Ishikawa (cell line): ENCODE measurements around the gene TBC1D8.

ENCODE experiments used
- CEBPB ChIP-seq: IDR thresholded peaks from 2 replicates; pipeline ENCODE4 v1.6.1; 2012
- CREB1 ChIP-seq: IDR thresholded peaks from 2 replicates; pipeline ENCODE4 v1.6.1; 2012; ENCODE audit warnings: low read depth
- EGR1 ChIP-seq: IDR thresholded peaks from 2 replicates; pipeline ENCODE4 v1.6.1; 2012
- EP300 ChIP-seq: IDR thresholded peaks from 2 replicates; pipeline ENCODE4 v1.6.1; 2012; ENCODE audit warnings: borderline replicate concordance
- FOXM1 ChIP-seq: IDR thresholded peaks from 2 replicates; pipeline ENCODE4 v1.6.1; 2012; ENCODE audit warnings: low read depth, borderline replicate concordance
- MAX ChIP-seq: IDR thresholded peaks from 2 replicates; pipeline ENCODE4 v1.6.1; 2012
- NFIC ChIP-seq: IDR thresholded peaks from 2 replicates; pipeline ENCODE4 v1.6.1; 2012
- RAD21 ChIP-seq: IDR thresholded peaks from 2 replicates; pipeline ENCODE4 v1.6.1; 2012; ENCODE audit warnings: low read depth
- TAF1 ChIP-seq: IDR thresholded peaks from 2 replicates; pipeline ENCODE4 v1.6.1; 2012; ENCODE audit warnings: low read depth, mild to moderate bottlenecking
- TCF12 ChIP-seq: IDR thresholded peaks from 2 replicates; pipeline ENCODE4 v1.6.1; 2012; ENCODE audit warnings: low read depth
- TEAD4 ChIP-seq: IDR thresholded peaks from 2 replicates; pipeline ENCODE4 v1.6.1; 2012
- YY1 ChIP-seq: IDR thresholded peaks from 2 replicates; pipeline ENCODE4 v1.6.1; 2012; ENCODE audit warnings: low read depth
- ZBTB7A ChIP-seq: IDR thresholded peaks from 2 replicates; pipeline ENCODE4 v1.6.1; 2012; ENCODE audit warnings: low read depth
- TF ChIP-seq, protein P1 (sequence below): IDR thresholded peaks from 2 replicates; pipeline ENCODE4 v1.6.1; 2012; ENCODE audit warnings: low read depth, mild to moderate bottlenecking

DNA sequence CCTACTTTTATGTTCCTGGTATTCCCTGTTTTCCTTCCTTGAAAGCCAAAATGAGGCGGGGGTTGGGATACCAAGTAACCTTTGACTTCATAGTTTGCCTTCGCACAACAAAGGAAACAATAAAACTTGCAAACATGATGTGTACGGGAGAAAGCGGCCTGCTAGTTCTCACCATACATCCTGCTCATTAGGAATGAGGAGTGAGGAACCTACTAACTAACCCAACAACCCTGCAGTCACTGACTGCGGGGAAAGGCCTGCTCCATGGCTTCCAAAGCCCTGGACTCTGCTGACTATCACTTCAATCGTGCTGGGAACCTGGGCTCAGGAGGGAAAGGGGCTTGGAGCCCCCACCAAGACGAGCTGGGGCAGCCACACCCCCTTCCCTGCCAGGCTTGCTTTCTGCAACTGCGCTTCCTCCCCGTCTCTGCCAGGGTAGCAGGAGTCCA is 124.9 kb downstream of the TBC1D8 start:
- TF ChIP-seq MAX (no peak), RAD21 (no peak), TEAD4 (no peak), EGR1 (no peak), YY1 (no peak), CREB1 (no peak), EP300 (no peak), CEBPB (no peak), TCF12 (no peak), ZBTB7A (no peak), TAF1 (no peak), NFIC (no peak), FOXM1 (no peak)
- TF ChIP-seq, protein P1, sequence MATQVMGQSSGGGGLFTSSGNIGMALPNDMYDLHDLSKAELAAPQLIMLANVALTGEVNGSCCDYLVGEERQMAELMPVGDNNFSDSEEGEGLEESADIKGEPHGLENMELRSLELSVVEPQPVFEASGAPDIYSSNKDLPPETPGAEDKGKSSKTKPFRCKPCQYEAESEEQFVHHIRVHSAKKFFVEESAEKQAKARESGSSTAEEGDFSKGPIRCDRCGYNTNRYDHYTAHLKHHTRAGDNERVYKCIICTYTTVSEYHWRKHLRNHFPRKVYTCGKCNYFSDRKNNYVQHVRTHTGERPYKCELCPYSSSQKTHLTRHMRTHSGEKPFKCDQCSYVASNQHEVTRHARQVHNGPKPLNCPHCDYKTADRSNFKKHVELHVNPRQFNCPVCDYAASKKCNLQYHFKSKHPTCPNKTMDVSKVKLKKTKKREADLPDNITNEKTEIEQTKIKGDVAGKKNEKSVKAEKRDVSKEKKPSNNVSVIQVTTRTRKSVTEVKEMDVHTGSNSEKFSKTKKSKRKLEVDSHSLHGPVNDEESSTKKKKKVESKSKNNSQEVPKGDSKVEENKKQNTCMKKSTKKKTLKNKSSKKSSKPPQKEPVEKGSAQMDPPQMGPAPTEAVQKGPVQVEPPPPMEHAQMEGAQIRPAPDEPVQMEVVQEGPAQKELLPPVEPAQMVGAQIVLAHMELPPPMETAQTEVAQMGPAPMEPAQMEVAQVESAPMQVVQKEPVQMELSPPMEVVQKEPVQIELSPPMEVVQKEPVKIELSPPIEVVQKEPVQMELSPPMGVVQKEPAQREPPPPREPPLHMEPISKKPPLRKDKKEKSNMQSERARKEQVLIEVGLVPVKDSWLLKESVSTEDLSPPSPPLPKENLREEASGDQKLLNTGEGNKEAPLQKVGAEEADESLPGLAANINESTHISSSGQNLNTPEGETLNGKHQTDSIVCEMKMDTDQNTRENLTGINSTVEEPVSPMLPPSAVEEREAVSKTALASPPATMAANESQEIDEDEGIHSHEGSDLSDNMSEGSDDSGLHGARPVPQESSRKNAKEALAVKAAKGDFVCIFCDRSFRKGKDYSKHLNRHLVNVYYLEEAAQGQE, result no peak
